Measurements from ENCODE around the gene NDOR1. TPM values are rescaled to one million over a fixed set of nuclear protein-coding genes. Genes with fewer than 3 reads are reported as not detected.

NDOR1 gene
- total RNA-seq, 1 donor from 2014 or later = 22.5 TPM

DNA sequence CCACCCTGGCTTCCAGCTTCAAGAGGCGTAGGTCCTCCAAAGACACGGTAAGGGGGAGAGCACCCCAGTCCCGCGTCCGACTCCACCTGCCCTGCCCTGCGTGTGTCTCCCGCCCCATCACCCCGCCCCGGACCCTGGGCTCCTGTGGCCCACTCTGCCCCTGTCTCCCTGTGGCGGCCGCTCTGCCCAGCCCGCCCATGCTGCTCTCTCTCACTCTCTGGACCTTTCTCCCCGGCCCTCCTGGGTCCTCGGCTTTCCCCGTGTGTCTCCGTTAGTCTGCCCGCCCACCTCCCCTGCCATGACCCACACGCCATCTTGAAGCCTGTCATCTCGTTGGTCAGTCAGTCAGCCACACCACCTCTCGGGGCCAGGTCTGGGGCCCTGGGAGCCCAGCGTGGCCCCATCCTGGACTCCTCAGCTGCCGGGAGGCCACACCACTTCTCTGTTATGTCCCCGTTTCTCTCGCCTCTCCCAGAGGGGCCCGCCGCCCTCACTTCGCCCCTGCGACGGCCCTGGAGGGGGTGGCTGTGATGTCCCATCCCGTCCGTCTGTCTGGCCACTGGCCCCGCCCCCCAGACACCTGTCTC, 40.2 kb upstream of the NDOR1 start:
- H3K36me3 Mint-ChIP-seq (ENCODE audit: low read depth, unreplicated experiment) = no peaks in the 10 kb centered on the region
- no peaks in the 10 kb centered on the region for H3K9me3 Mint-ChIP-seq (ENCODE audit: unreplicated experiment)
- no peak overlapping the region for H3K4me3 Mint-ChIP-seq (ENCODE audit: unreplicated experiment)
- H3K4me1 Mint-ChIP-seq (ENCODE audit: unreplicated experiment) = no peaks in the 10 kb centered on the region
- TF ChIP-seq, protein P1, sequence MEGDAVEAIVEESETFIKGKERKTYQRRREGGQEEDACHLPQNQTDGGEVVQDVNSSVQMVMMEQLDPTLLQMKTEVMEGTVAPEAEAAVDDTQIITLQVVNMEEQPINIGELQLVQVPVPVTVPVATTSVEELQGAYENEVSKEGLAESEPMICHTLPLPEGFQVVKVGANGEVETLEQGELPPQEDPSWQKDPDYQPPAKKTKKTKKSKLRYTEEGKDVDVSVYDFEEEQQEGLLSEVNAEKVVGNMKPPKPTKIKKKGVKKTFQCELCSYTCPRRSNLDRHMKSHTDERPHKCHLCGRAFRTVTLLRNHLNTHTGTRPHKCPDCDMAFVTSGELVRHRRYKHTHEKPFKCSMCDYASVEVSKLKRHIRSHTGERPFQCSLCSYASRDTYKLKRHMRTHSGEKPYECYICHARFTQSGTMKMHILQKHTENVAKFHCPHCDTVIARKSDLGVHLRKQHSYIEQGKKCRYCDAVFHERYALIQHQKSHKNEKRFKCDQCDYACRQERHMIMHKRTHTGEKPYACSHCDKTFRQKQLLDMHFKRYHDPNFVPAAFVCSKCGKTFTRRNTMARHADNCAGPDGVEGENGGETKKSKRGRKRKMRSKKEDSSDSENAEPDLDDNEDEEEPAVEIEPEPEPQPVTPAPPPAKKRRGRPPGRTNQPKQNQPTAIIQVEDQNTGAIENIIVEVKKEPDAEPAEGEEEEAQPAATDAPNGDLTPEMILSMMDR (IDR thresholded peaks at IDR 0.05; ENCODE audit: unreplicated experiment) = no peak
- H3K27ac Mint-ChIP-seq (ENCODE audit: unreplicated experiment) = no peak overlapping the region
- DNase-seq (ENCODE audit: low spot score) = no peak
- H3K27me3 Mint-ChIP-seq (ENCODE audit: unreplicated experiment) = peaks cover 19% of the 10 kb centered on the region

DNA sequence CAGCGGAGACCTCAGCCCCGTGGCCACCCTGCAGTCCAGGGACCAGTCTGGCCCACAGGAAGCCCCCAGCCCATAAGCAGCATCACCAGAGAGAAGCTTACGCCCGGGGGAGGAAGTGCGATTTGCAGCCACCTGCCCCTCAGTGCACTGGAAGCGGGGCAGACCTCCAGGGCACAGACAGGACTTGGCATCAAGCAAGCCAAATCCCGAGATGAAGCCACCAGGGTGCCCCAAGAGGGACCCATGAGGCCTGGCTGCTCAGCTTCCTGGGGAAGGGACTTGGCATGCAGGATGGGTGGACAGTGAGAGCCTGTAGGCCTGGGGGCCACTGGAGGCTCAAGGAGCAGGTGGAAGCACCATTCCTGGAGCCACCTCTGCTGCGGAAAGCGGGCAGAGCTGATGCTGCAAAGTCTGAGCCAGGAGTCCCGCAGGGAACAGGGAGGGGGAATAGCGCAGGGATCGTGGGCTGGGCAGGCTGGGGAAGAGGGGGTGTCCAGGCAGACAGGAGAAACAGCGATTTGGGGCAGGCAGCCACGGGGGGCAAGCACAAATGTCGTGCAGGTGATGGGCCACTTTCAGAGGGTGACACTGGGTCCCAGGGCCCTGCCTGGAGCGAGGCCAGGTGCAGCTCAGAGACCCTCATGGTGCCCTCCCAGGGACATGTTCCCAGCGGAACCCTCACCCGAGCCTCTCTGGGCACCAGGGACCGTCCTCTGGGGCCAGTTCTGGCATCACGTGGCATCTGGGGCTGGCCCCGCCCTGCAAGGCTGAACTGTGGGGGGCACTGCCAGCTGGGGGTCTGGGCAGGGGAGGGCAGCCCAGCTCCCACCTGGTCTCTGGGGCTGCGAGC, 38.9 kb upstream of the NDOR1 start:
- Mint-ChIP-seq H3K27ac (ENCODE audit: unreplicated experiment) (no peak overlapping the region), H3K4me3 (ENCODE audit: unreplicated experiment) (no peak overlapping the region), H3K36me3 (ENCODE audit: low read depth, unreplicated experiment) (no peaks in the 10 kb centered on the region), H3K4me1 (ENCODE audit: unreplicated experiment) (no peaks in the 10 kb centered on the region), H3K9me3 (ENCODE audit: unreplicated experiment) (no peaks in the 10 kb centered on the region), H3K27me3 (ENCODE audit: unreplicated experiment) (peaks cover 22% of the 10 kb centered on the region)
- TF ChIP-seq, protein P1 (IDR thresholded peaks at IDR 0.05; ENCODE audit: unreplicated experiment) = no peak
- DNase-seq (ENCODE audit: low spot score) = no peak

DNA sequence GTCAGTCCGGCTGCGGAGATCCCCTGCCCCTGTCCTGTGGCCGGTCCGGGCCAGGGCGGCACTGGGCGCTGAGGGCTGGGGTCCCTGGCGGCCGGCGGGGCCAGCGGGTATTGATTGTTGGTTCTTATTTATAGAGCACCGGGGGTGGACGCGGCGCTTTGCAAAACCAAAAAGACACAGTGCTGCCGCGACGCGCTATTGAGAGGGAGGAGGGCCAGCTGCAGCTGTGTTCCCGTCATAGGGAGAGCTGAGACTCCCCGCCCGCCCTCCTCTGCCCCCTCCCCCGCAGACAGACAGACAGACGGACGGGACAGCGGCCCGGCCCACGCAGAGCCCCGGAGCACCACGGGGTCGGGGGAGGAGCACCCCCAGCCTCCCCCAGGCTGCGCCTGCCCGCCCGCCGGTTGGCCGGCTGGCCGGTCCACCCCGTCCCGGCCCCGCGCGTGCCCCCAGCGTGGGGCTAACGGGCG, 38.2 kb upstream of the NDOR1 start:
- Mint-ChIP-seq H3K9me3 (ENCODE audit: unreplicated experiment) (no peaks in the 10 kb centered on the region), H3K4me3 (ENCODE audit: unreplicated experiment) (no peak overlapping the region), H3K36me3 (ENCODE audit: low read depth, unreplicated experiment) (no peaks in the 10 kb centered on the region), H3K27ac (ENCODE audit: unreplicated experiment) (no peak overlapping the region), H3K27me3 (ENCODE audit: unreplicated experiment) (peaks cover 20% of the 10 kb centered on the region), H3K4me1 (ENCODE audit: unreplicated experiment) (no peaks in the 10 kb centered on the region)
- TF ChIP-seq, protein P1 (IDR thresholded peaks at IDR 0.05; ENCODE audit: unreplicated experiment) = no peak
- no peak for DNase-seq (ENCODE audit: low spot score)

DNA sequence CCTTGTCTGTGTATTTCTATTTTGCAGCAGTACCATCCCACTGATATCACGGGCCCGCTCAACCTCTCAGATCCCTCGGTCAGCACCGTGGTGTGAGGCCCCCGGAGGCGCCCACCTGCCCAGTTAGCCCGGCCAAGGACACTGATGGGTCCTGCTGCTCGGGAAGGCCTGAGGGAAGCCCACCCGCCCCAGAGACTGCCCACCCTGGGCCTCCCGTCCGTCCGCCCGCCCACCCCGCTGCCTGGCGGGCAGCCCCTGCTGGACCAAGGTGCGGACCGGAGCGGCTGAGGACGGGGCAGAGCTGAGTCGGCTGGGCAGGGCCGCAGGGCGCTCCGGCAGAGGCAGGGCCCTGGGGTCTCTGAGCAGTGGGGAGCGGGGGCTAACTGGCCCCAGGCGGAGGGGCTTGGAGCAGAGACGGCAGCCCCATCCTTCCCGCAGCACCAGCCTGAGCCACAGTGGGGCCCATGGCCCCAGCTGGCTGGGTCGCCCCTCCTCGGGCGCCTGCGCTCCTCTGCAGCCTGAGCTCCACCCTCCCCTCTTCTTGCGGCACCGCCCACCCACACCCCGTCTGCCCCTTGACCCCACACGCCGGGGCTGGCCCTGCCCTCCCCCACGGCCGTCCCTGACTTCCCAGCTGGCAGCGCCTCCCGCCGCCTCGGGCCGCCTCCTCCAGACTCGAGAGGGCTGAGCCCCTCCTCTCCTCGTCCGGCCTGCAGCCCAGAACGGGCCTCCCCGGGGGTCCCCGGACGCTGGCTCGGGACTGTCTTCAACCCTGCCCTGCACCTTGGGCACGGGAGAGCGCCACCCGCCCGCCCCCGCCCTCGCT, 37.5 kb upstream of the NDOR1 start:
- no peaks in the 10 kb centered on the region for H3K9me3 Mint-ChIP-seq (ENCODE audit: unreplicated experiment)
- no peak overlapping the region for H3K4me3 Mint-ChIP-seq (ENCODE audit: unreplicated experiment)
- DNase-seq (ENCODE audit: low spot score) = no peak
- H3K4me1 Mint-ChIP-seq (ENCODE audit: unreplicated experiment) = no peaks in the 10 kb centered on the region
- TF ChIP-seq, protein P1 (IDR thresholded peaks at IDR 0.05; ENCODE audit: unreplicated experiment) = no peak
- H3K36me3 Mint-ChIP-seq (ENCODE audit: low read depth, unreplicated experiment) = no peaks in the 10 kb centered on the region
- no peak overlapping the region for H3K27ac Mint-ChIP-seq (ENCODE audit: unreplicated experiment)
- peaks cover 18% of the 10 kb centered on the region for H3K27me3 Mint-ChIP-seq (ENCODE audit: unreplicated experiment)

All from endothelial cell (in vitro differentiated cells).